IPS-NIHi7 (cell line): Measurements from ENCODE around the gene CYB5R4.

ENCODE experiments used
- DNase-seq: peaks from one replicate; pipeline ENCODE4 v3.0.0; 2012; ENCODE audit warnings: mixed read lengths; ENCODE audit errors: extremely low spot score

CYB5R4 gene

DNA sequence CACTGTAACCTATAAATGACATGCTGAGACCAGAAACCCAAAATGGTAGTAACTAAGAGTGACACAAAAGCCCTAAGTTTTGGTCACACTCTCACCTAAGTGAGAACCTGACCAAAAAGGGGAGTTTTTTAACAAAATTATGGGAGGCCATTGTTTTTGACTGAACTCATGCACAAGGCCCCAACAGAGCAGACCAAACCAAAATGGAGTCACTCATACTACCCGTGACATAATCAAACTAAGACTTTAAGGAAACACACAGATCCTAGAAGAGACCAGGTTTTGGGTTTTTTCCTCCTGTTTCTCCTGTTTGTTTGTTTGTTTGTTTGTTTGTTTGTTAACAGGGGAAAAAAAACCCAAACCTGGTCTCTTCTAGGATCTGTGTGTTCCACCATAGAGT lies 124.9 kb downstream of the CYB5R4 start:
- DNase-seq, result no peak

GRCh38 chr6:83985308-83985713 lies 125.8 kb downstream of the CYB5R4 start:
- DNase-seq, result no peak

DNA sequence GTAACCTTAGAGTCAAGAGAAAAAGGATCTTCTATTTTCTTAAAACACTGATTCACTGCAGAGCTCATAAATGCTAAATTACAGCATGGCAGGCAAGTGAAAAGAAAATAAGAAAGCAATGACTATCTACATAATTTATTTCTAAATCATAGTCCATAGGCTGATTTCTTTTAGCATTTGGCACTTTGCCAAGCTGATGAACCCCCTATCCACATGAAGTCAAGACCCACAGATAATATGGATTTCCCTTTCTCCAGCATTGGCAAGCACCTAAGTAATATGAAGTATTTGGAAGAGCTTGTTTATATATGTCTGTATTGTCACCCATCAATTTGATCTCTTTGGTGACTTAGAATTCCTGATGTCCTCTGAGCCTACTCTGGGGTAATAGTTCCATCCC lies 126.2 kb downstream of the CYB5R4 start:
- DNase-seq, result no peak

DNA sequence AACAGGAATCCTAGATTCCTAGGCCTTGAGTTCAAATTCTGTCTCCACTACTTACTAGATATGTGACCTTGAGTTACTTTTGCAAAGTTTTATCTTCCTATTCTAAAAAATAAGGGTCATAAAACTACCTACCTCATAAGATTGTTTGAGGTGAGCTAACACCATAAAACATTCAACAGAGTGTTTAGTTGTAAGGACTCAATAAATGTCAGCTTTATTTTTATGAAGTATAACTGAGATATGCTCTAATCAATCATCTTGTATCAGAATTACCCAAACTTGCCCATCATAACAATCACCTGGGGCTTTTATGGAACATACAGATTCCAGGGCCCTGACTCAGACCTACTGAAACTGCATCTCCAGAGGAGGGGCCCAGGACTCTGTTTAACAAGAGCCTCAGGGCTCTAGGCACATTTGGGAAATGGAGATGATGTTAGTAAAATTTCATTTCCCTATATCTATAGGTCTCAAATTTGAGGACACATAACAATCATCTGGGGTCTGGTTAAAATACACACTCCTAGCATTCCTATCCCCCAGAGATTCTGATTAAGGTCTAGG lies 138.6 kb downstream of the CYB5R4 start:
- DNase-seq, result no peak

DNA sequence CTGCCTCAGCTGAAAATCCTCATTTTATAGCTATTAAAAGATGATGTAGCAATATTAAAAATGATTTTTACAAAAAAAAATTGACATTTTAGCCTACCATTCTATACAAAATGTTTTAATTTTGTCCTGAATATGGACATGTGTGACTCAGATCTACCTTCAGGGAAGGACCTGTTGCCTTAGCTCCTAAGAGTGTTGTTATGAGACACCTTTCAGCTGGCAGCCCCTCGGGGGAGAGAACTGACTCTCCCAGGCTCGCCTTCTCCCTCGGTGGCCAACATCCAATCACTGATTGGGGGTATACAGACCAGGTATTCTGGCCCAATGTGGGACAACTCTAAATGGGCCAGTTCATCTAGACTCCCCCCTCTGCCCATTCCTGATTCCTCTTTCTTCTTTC lies 141.6 kb downstream of the CYB5R4 start:
- no peak for DNase-seq

GRCh38 chr6:84002226-84002625 lies 142.7 kb downstream of the CYB5R4 start:
- no peak for DNase-seq

- DNase-seq, result no peak
Measured at GRCh38 chr6:84003131-84003530, 143.6 kb downstream of the CYB5R4 start.

GRCh38 chr6:84003654-84004053 lies 144.2 kb downstream of the CYB5R4 start:
- no peak for DNase-seq

- DNase-seq, result no peak
Measured at GRCh38 chr6:84007871-84008270, 148.4 kb downstream of the CYB5R4 start.

DNA sequence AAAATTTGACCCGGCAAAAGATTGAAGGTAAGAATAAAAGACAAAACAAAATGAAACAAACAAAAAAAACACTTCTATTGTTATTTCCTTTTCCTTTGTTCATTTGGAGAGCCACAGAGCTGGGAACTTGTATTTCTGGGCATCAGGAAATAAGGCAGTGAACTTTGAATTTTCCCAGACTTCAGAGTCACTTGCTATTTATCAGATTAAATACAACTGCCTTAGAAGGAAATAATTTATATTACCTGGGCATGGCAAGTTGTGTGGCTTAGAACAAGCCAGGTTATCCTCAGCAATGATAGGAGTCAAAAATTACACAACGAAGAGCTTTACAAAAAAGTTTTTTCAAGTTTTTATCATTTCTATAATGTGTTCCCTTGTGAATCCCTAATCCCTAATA lies 153.9 kb downstream of the CYB5R4 start:
- no peak for DNase-seq

DNA sequence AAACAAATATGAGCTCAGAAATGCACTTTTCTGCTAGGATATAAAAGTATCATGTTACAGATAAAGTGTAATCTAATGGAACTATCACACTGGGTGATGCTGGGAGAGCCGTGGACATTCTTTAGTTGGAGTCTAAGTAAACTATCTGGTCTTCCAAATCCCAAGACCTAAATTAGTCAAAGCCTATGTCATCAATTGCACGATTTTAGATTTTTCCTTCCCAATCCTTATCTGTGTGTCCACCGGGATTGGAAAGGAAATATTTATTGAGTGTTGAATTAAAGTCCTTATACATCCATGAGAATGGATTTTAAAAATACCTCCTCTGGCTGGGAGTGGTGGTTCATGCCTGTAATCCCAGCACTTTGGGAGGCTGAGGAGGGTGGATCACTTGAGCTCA lies 154.4 kb downstream of the CYB5R4 start:
- DNase-seq, result no peak

DNA sequence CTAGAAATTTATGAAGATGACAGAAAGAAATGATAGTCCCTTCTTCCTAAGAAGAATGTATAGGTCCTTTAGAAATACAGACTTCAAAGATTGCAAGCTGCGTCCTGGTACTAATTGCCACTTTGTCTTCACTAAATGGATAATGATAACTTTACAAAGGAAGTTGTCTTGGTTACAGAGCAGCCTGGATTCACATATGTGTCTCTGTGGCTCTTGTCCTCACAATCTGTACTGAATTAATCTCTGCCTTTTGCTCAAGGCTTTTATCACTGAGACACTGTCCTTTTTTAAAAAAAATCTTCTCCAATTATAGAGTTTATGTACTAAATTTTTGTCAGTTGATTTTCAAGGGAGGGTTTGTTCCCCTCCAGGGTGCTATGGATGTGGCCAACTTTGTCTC lies 156.5 kb downstream of the CYB5R4 start:
- no peak for DNase-seq
